Thyroid gland (tissue), 4 donors: ENCODE measurements around the gene C19orf38.

ENCODE experiments used
- POLR2A ChIP-seq, 2 donors: fragments of 450-650 bp; IDR thresholded peaks; one replicate each; pipeline ENCODE4 v1.6.1; 2017; ENCODE audit warnings: antibody characterized with exemption in 2 of 2, mild to moderate bottlenecking in 2 of 2, moderate library complexity in 1 of 2
- TF ChIP-seq, protein P1 (sequence below), 6 experiments: fragments of 200-600 bp in 3 of 6; fragments of 450-650 bp in 3 of 6; sonication (generic) in 3 of 6; IDR thresholded peaks; one replicate each; pipeline ENCODE4 v1.5.1; 2016 to 2019; ENCODE audit warnings: antibody characterized with exemption in 6 of 6, mild to moderate bottlenecking in 2 of 6, inconsistent platforms in 1 of 6, moderate library complexity in 1 of 6

DNA sequence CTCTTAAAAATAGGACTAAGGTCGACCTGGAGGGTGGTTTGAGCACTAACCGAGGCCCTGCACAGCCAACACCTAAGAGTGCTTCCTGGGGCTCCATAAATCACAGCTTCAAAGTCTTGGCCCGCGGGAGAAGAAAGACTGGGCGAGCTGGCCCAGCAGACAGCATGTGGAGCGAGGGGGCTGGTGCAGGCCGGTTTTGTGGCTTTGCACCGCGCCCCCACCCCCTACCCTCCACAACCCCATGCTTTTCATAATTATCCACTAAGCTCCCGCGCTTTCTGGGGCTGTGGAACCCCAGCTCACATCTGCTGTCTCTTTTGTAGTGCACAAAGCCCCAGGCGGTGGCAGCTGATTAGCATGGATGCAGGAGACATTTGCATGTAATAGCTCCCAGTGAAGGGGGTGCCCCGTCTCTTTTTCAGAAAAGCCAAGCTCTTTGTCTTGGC is 40.2 kb downstream of the C19orf38 start:
- no peak for TF ChIP-seq POLR2A (IDR thresholded peaks at IDR 0.05)
- TF ChIP-seq, protein P1, sequence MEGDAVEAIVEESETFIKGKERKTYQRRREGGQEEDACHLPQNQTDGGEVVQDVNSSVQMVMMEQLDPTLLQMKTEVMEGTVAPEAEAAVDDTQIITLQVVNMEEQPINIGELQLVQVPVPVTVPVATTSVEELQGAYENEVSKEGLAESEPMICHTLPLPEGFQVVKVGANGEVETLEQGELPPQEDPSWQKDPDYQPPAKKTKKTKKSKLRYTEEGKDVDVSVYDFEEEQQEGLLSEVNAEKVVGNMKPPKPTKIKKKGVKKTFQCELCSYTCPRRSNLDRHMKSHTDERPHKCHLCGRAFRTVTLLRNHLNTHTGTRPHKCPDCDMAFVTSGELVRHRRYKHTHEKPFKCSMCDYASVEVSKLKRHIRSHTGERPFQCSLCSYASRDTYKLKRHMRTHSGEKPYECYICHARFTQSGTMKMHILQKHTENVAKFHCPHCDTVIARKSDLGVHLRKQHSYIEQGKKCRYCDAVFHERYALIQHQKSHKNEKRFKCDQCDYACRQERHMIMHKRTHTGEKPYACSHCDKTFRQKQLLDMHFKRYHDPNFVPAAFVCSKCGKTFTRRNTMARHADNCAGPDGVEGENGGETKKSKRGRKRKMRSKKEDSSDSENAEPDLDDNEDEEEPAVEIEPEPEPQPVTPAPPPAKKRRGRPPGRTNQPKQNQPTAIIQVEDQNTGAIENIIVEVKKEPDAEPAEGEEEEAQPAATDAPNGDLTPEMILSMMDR (IDR thresholded peaks at IDR 0.05): no peak
